GM19238 (cell line): ENCODE results near the gene DEFB108B.
"Not testable (repeated sequence)": the region's sequence is repeated elsewhere in the genome, so short reads cannot be mapped to it uniquely, and the experiment has no call there.

Experiments
- DNase-seq: peaks from one replicate; pipeline ENCODE4 v3.0.0; 2011; ENCODE audit warnings: low spot score; ENCODE audit not compliant: insufficient read length

The DEFB108B gene

GRCh38 chr11:71832811-71833210 lies at the start of gene DEFB108B:
Gene DEFB108B, plus strand, starts transcription at chr11:71833200. Its CDS starts 0 bp downstream, at chr11:71833200.
- DNase-seq = not testable (repeated sequence)

GRCh38 chr11:71786114-71786847 lies 46.7 kb upstream of the DEFB108B start:
- peak; percentile 56 for DNase-seq

GRCh38 chr11:71786848-71787097 lies 46.2 kb upstream of the DEFB108B start:
- peak; percentile 73 for DNase-seq

- peak; percentile 74 for DNase-seq
Observed at GRCh38 chr11:71787098-71787823, 45.7 kb upstream of the DEFB108B start.

GRCh38 chr11:71787824-71788454 lies 45.1 kb upstream of the DEFB108B start:
- not testable (repeated sequence) for DNase-seq

- DNase-seq = not testable (repeated sequence)
Observed at GRCh38 chr11:71789444-71790196, 43.4 kb upstream of the DEFB108B start.

- DNase-seq = not testable (repeated sequence)
Observed at GRCh38 chr11:71791111-71791510, 41.9 kb upstream of the DEFB108B start.

GRCh38 chr11:71792621-71793235 lies 40.3 kb upstream of the DEFB108B start:
- not testable (repeated sequence) for DNase-seq

GRCh38 chr11:71794386-71795040 lies 38.5 kb upstream of the DEFB108B start:
- DNase-seq = not testable (repeated sequence)

- DNase-seq = not testable (repeated sequence)
Observed at GRCh38 chr11:71795236-71795635, 37.8 kb upstream of the DEFB108B start.

GRCh38 chr11:71796016-71796415 lies 37.0 kb upstream of the DEFB108B start:
- DNase-seq = not testable (repeated sequence)

GRCh38 chr11:71796781-71797180 lies 36.2 kb upstream of the DEFB108B start:
- not testable (repeated sequence) for DNase-seq

GRCh38 chr11:71799556-71800128 lies 33.4 kb upstream of the DEFB108B start:
- not testable (repeated sequence) for DNase-seq

- peak; percentile 48 for DNase-seq
Observed at GRCh38 chr11:71800335-71800953, 32.6 kb upstream of the DEFB108B start.

GRCh38 chr11:71801026-71801425 lies 32.0 kb upstream of the DEFB108B start:
- DNase-seq = not testable (repeated sequence)

- not testable (repeated sequence) for DNase-seq
Observed at GRCh38 chr11:71802874-71803273, 30.1 kb upstream of the DEFB108B start.

GRCh38 chr11:71804158-71804947 lies 28.6 kb upstream of the DEFB108B start:
- not testable (repeated sequence) for DNase-seq

- not testable (repeated sequence) for DNase-seq
Observed at GRCh38 chr11:71812529-71812928, 20.5 kb upstream of the DEFB108B start.
